Stimulated activated CD8-positive, alpha-beta memory T cell treated with anti-CD3 and anti-CD28 coated beads, Interleukin-12 subunit alpha, Interleukin-12 subunit beta, amount 100 ng/mL, for 4 hours (primary cell): ENCODE results near the gene METTL25B.
"Not testable (repeated sequence)": the region's sequence is repeated elsewhere in the genome, so short reads cannot be mapped to it uniquely, and the experiment has no call there.

Experiments used
- DNase-seq: peaks from one replicate; pipeline ENCODE4 v3.0.0-alpha.2; 2020; ENCODE audit warnings: low read depth

The METTL25B gene

GRCh38 chr1:156748670-156749418 is 20.6 kb downstream of the METTL25B start:
- no peak for DNase-seq

- DNase-seq = no peak
Measured at GRCh38 chr1:156749419-156750118, 21.3 kb downstream of the METTL25B start.

DNA sequence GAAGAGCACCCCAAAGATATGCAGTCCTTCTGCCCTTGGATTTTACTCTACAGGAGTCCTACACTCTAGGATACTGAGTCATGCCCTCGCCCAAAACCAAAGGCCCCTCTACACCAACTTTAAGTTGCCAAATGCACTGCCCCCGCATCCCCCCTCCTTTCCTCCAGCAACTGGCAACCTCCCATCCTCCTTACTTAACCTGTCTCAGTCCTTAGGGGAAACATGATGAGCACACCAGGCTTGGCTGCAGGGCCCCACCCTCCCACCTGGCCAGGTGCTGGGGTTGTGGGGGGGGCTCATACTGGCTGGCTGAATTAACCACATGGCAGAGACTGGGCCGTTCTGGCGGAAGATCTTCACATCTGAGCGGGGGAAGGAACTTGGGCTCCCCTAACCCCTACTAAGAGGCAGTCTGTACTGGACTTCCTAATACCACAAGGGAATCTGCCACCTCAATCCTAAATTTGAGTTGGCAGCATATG is 22.0 kb downstream of the METTL25B start:
- DNase-seq = peak; percentile 41

DNA sequence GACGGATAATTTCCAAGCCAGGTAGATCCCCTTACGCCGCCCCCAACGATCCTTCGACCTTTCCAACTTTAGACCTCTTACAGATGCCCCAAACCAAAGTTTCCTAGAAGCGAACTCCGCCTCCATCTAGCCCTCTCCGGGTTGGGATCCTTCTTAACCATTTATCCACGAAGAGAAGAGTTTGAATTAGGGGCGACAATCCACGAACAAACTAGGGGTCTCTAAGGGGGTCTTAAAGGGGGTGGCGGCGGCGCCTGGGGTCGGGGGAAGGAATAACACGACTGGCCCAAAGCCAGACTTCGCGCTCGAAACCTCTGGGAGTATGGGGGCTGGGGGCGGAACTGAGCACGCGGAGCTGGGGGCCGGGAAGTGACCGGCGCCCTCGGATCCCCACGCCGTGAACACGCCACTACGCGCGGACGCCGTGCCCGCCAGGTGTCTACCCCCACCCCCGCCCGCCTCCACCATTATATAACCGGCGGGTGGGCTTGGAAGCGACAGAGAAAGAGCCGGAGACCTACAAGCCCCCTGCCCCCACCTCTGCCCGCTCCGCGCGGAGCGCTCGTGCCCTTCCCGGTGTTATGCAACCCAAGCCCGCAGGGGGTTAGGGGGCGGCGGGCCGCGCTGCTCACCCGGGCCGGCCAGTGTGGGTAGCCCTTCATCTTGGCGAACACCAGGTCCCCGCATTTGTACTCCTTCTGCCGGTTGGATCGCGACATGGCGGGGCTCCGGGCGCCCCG is 22.6 kb downstream of the METTL25B start:
- peak; percentile 33 for DNase-seq

DNA sequence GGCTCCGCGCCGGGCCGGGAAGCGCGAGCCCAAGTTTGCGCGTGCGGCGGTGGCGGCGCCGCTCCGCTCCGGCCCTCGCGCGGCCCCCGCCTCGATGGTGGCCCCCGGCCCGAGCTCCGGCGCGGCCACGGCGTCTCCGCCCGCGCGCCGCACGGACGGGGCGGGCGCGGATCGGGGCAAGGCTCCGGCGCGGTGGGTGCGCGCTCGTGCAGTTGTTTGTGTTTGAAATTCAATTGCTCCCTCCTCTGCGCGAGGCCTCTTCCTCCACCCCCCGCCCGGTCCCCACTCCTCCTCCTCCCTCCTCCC is 23.1 kb downstream of the METTL25B start, which contains the start of gene HDGF:
Gene HDGF, minus strand, starts transcription at position 225 of the 306 bp plus-strand sequence. CDS start 246 bp downstream, outside the sequence.
- DNase-seq = no peak

DNA sequence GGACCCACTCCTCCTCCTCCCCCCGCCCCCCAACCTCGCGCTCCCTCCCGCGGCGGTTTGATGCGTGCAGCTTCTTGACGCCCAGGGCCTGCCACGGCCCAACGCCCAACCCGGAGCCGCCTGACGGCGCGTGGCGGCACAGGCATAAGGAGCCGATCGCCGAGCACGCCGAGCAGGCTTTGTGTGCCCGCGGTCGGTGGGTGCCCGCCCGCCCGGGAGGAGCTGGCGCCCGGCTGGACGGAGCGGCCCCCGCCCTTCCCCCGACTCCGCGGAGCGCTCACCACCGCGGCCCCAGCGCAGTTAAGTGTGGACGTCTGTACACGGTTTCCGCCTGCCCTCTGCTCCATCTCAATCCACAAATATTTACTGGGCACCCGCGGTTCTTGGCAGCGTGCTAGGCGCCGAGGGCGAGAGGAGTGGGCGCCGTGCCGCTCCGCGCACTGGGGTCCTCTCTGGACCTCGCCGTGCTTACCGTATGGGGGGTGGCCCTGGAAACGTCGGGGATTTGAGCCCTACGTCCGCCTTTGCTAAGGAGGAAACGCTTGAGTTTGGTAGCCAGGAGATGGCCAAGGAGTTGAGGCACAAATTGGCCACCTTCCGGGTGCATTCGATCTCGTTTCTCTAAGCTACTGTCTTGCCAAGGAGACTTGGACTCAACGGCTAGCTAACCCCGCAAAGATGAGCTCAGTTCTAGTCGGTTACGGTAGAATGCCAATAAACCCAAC is 23.6 kb downstream of the METTL25B start:
- peak; percentile 98 for DNase-seq

- DNase-seq = no peak
Measured at GRCh38 chr1:156752843-156753482, 24.7 kb downstream of the METTL25B start.

GRCh38 chr1:156754219-156754618 is 25.9 kb downstream of the METTL25B start:
- DNase-seq = no peak

- no peak for DNase-seq
Measured at GRCh38 chr1:156755527-156755950, 27.3 kb downstream of the METTL25B start.

DNA sequence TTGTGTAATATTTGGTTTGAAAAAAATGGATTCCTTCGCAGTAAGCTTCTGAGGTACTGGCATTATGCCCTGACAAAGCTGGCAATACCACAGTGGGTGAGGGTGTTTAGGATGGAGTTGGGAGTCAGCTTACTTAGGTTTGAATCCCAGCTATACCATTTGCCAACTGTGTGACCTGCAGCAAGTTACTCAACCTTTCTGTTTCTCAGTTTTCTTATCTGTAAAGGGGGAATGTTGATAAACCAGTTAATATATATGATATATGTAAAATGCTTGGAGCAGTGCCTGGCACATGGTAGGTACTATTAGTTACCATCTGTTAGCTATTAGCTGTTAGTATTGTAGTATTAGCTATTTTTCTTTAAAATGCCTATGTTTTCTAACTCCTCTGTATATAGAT is 28.1 kb downstream of the METTL25B start:
- no peak for DNase-seq

DNA sequence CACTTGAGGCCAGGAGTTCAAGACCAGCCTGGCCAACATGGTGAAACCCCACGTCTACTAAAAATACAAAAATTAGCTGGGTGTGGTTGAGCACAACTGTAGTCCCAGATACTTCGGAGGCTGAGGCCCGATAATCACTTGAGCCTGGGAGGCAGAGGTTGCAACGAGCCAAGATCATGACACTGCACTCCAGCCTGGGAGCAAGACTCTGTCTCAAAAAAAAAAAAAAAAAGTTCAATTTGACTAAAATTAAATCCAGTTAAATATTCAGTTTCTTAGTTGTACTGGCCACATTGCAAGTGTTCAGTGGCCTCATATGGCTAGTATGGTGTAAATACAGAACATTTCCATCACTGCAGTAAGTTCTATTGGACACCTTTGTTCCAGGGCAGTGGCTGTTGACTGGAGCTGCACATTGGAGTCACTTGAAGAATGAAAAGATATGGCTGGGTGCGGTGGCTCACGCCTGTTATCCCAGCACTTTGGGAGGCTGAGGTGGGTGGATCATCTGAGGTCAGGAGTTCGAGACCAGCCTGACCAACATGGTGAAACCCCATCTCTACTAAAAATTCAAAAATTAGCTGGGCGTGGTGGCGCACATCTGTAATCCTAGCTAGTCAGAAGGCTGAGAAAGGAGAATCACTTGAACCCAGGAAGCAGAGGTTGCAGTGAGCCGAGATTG is 29.4 kb downstream of the METTL25B start:
- not testable (repeated sequence) for DNase-seq

DNA sequence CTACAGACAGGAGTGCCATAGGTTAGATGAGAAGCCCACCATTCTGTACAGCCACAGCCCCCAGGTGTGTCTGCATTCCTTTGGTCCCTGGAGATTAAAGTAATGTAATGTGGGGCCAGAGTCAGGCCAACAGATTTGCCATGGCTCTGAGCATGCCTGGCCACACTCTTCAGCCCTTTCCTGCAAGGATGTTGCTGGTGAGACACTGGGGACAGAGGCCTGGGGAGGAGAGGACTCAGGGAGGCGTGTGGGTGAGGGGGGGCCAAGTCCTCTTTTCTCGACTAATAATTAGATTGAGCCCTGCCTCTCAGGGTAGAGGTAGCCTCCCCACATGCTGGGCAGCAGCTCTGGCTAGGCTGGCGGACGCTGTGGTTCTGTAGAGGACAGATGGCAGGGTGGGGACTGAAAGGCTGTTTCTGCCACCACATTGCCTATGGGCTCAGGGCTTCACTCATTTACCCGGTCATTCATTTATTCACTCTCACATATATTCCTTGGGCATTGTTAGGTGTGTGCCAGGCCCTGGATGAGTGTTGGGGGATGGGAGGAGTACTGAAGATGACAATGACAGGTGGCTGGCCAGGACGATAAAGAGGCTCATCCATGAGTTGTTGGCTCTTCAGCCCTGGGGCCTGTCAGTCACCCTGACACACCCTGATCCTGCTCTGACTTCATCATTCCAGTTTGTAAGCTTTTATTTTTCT is 32.0 kb downstream of the METTL25B start:
- DNase-seq = no peak

- DNase-seq = no peak
Measured at GRCh38 chr1:156760796-156761104, 32.5 kb downstream of the METTL25B start.

- DNase-seq = not testable (repeated sequence)
Measured at GRCh38 chr1:156765136-156765535, 36.9 kb downstream of the METTL25B start.

DNA sequence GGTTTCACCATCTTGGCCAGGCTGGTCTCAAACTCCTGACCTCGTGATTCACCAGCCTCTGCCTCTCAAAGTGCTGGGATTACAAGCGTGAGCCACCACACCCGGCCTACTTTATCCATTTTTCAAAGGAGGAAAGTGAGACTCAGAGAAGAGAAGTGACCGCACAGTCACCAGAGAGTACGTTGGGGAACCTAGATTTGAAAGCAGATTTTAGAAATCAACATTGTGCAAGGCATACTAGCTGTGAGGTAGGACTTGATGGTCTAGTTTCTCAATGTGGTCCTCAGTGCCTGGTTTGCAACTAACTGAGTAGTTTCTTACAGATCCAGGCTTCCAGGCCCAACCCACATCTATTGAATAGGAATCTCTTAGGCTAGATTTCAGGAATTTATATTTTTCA is 37.4 kb downstream of the METTL25B start:
- no peak for DNase-seq

- DNase-seq = no peak
Measured at GRCh38 chr1:156766298-156767100, 38.2 kb downstream of the METTL25B start.

DNA sequence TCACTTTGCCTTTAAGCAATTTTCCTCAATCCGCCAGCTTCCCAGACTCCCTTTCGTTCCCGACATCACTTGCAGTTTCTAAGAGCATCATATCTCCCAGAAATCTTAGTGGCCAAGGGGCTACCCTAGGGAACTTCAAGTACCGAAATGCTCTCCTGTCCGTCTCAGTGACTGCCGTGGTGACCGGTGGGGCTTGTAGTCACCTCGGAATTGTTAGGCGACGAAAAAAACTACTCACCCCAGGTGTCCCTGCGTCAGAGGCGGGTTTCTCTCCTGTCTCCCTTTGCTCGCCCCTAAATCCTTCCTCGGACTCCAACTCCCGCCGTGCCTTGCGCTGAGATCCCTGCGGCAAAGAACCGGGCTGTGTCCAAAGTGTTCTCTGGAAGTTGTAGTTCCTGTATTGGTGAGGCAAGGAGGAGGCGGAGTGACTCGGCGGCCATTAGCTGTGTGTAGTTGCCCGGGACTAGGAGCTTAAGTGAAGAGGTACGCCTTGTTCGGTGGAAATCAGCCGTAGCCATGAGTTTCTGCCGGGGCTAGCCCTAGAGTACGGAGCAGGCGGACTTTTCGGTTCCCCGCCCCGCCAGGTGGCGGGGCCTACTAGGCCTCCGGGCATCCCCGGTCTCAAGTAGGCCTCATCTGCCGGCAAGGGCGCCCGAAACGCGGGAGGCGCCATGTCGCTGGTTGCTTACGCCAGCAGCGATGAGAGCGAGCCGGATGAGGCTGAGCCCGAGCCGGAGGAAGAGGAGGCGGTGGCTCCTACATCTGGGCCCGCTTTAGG is 39.0 kb downstream of the METTL25B start, which contains the start of gene PRCC:
Gene PRCC, plus strand, starts transcription at position 435 of the 778 bp plus-strand sequence. Its CDS starts 237 bp downstream, at position 672.
- peak; percentile 93 for DNase-seq

DNA sequence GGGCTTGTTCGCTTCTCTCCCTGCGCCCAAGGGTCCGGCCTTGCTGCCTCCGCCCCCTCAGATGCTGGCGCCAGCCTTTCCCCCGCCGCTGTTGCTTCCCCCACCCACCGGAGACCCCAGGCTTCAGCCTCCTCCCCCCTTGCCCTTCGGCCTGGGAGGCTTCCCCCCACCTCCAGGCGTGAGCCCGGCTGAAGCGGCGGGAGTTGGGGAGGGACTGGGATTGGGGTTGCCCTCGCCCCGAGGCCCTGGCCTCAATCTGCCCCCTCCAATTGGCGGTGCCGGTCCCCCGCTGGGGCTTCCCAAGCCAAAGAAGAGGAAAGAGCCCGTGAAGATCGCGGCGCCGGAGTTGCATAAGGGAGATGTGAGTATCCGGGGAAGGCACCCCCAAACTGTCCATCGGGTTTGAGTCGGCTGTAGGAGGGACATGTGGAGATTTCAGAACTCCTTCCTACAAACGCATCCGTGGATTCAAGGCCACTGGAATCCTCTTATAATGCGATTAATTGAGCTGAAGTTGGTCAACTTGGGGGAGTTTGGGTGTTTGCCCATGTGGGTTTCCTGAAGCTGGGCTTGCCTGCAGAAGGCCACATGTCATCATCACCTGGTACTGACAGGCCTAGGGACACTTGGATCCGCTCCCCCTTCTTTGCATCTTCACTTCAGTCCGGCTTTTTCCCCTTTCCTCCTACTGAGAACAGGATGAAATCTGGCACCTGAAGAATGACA is 39.8 kb downstream of the METTL25B start:
- no peak for DNase-seq
